Smooth muscle cell (in vitro differentiated cells): ENCODE results near the gene SFMBT2. TPM values are rescaled to one million over a fixed set of nuclear protein-coding genes. Genes with fewer than 3 reads are reported as not detected.

Experiments
- DNase-seq: peaks from one replicate; lab custom pipeline; 2025; ENCODE audit not compliant: unreplicated experiment; lab: John Stamatoyannopoulos, UW
- H2AFZ ChIP-seq: fragments of 200-600 bp; sonication (generic); 2 replicates; pipeline ENCODE4 v1.6.0; 2016; ENCODE audit warnings: antibody characterized with exemption, low read depth, mild to moderate bottlenecking
- H3F3A ChIP-seq: fragments of 200-600 bp; sonication (generic); 2 replicates; pipeline ENCODE4 v1.6.0; 2017; ENCODE audit warnings: antibody characterized with exemption, low read depth
- H3K27ac ChIP-seq: fragments of 200-600 bp; sonication (generic); 2 replicates; pipeline ENCODE4 v1.5.1; 2016; ENCODE audit warnings: low read depth, mild to moderate bottlenecking
- H3K27me3 ChIP-seq: fragments of 200-600 bp; sonication (generic); 2 replicates; pipeline ENCODE4 v1.6.1; 2016; ENCODE audit warnings: low read depth, mild to moderate bottlenecking
- H3K36me3 ChIP-seq: fragments of 200-600 bp; sonication (generic); 2 replicates; pipeline ENCODE4 v1.5.1; 2016; ENCODE audit warnings: low read depth
- H3K4me1 ChIP-seq: fragments of 200-600 bp; sonication (generic); 2 replicates; pipeline ENCODE4 v1.5.1; 2016; ENCODE audit warnings: low read depth
- H3K4me2 ChIP-seq: fragments of 200-600 bp; sonication (generic); 2 replicates; pipeline ENCODE4 v1.6.0; 2016; ENCODE audit warnings: mild to moderate bottlenecking
- H3K4me3 ChIP-seq: fragments of 200-600 bp; sonication (generic); 2 replicates; pipeline ENCODE4 v1.5.1; 2016; ENCODE audit warnings: mild to moderate bottlenecking
- H3K79me2 ChIP-seq: fragments of 200-600 bp; sonication (generic); 2 replicates; pipeline ENCODE4 v1.6.0; 2016; ENCODE audit warnings: low read depth, mild to moderate bottlenecking
- H3K9ac ChIP-seq: fragments of 200-600 bp; sonication (generic); 2 replicates; pipeline ENCODE4 v1.6.0; 2016; ENCODE audit warnings: low read depth
- H3K9me3 ChIP-seq: fragments of 200-600 bp; sonication (generic); replicated peaks from 2 replicates; pipeline ENCODE4 v1.5.1; 2016; ENCODE audit warnings: low read depth
- H4K20me1 ChIP-seq: fragments of 200-600 bp; sonication (generic); 2 replicates; pipeline ENCODE4 v1.6.0; 2016; ENCODE audit warnings: low read depth
- WGBS: methylation state at CpG from one replicate; pipeline ENCODE4 v1.1.7; 2016; ENCODE audit warnings: low lambda C conversion rate; 5-methylcytosine and 5-hydroxymethylcytosine counted together
- polyA plus RNA-seq: library from polyadenylated mRNA; unstranded; fragments of >200 nt; fragmentation: Nextera tagmentation; extraction: Ambion mirVana; gene quantifications from 2 replicates; pipeline ENCODE4 v1.2.1, GENCODE V29; 2016
- total RNA-seq: library from RNA; depleted of rRNA; stranded (reverse); fragments of >200 nt; gene quantifications from 2 replicates; pipeline ENCODE4 v1.2.3, GENCODE V29; 2014
- TF ChIP-seq, protein P1 (sequence below): fragments of 200-600 bp; sonication (generic); IDR thresholded peaks from 2 replicates; pipeline ENCODE4 v1.5.1; 2017; ENCODE audit warnings: borderline replicate concordance, mild to moderate bottlenecking, antibody characterized with exemption; ENCODE audit not compliant: insufficient read depth, poor library complexity, severe bottlenecking

SFMBT2 gene
- total and polyA plus RNA-seq, 2 experiments from 2014 or later: 0.90 to 1.4 TPM

DNA sequence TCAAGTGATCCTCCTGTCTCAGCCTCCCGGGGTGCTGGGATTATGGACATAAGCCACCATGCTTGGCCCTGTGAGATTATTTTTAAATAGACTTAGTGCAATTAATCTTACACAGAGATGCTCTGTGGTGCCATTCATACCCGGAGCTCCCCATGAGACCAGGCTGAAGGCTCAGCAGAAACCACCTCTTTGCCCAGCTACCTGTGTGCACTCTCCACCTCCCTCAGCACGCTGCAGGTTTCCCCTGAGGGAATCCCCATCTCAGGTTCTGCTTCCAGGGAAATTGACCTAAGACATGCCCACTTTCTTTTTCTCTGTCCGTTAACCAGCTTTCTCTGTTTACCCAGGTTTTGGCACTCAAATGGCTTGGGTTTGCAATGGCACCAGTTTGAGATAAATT is 260.5 kb downstream of the SFMBT2 start:
- TF ChIP-seq, protein P1, sequence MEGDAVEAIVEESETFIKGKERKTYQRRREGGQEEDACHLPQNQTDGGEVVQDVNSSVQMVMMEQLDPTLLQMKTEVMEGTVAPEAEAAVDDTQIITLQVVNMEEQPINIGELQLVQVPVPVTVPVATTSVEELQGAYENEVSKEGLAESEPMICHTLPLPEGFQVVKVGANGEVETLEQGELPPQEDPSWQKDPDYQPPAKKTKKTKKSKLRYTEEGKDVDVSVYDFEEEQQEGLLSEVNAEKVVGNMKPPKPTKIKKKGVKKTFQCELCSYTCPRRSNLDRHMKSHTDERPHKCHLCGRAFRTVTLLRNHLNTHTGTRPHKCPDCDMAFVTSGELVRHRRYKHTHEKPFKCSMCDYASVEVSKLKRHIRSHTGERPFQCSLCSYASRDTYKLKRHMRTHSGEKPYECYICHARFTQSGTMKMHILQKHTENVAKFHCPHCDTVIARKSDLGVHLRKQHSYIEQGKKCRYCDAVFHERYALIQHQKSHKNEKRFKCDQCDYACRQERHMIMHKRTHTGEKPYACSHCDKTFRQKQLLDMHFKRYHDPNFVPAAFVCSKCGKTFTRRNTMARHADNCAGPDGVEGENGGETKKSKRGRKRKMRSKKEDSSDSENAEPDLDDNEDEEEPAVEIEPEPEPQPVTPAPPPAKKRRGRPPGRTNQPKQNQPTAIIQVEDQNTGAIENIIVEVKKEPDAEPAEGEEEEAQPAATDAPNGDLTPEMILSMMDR: no peak
- no peak overlapping the region for H2AFZ ChIP-seq
- no peaks in the 10 kb centered on the region for H3K36me3 ChIP-seq
- H3K4me3 ChIP-seq: no peak overlapping the region
- H3K9ac ChIP-seq: no peak overlapping the region
- WGBS: 84% methylated on average over 4 of the region's 4 CpGs
- no peaks in the 10 kb centered on the region for H3K9me3 ChIP-seq
- H3K27me3 ChIP-seq: peaks cover 54% of the 10 kb centered on the region
- H3K4me1 ChIP-seq: no peaks in the 10 kb centered on the region
- no peak overlapping the region for H3K27ac ChIP-seq
- no peaks in the 10 kb centered on the region for H3F3A ChIP-seq
- H4K20me1 ChIP-seq: no peaks in the 10 kb centered on the region
- H3K4me2 ChIP-seq: no peak overlapping the region
- H3K79me2 ChIP-seq: no peaks in the 10 kb centered on the region
- no peak for DNase-seq

DNA sequence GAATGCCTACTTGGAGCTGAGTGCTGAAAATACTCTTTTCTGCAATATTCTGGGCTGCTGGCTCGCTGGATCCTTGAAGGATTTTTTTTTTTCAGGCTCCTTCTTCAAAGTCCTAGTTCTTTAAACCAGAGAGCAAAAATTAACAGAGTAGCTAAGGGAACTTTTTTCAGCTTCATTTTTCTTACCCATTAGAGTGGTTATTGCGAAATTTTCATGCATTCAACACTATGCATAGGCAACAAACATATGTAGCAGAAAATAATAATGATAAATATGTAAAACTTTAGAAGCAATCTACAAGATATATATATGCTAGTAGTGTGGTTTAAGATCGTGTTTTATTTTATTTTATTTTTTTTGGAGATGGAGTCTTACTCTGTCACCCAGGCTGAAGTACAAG is 264.6 kb downstream of the SFMBT2 start:
- H3K9me3 ChIP-seq: no peaks in the 10 kb centered on the region
- H2AFZ ChIP-seq: no peak overlapping the region
- H3K27ac ChIP-seq: no peak overlapping the region
- no peaks in the 10 kb centered on the region for H3K4me1 ChIP-seq
- no peaks in the 10 kb centered on the region for H3K79me2 ChIP-seq
- H3K9ac ChIP-seq: no peak overlapping the region
- H3K4me2 ChIP-seq: no peak overlapping the region
- peaks cover 54% of the 10 kb centered on the region for H3K27me3 ChIP-seq
- H3F3A ChIP-seq: no peaks in the 10 kb centered on the region
- DNase-seq: no peak
- WGBS: 74% methylated on average over 3 of the region's 3 CpGs
- TF ChIP-seq, protein P1: no peak
- no peaks in the 10 kb centered on the region for H3K36me3 ChIP-seq
- no peaks in the 10 kb centered on the region for H4K20me1 ChIP-seq
- H3K4me3 ChIP-seq: no peak overlapping the region

- Histone ChIP-seq H3K36me3 (no peaks in the 10 kb centered on the region), H3K4me1 (no peaks in the 10 kb centered on the region), H3K4me2 (no peak overlapping the region), H3K27me3 (peaks cover 12% of the 10 kb centered on the region), H3K27ac (no peak overlapping the region), H3K4me3 (no peak overlapping the region), H2AFZ (no peak overlapping the region), H3F3A (no peaks in the 10 kb centered on the region), H3K9me3 (no peaks in the 10 kb centered on the region), H3K79me2 (no peaks in the 10 kb centered on the region), H3K9ac (no peak overlapping the region), H4K20me1 (no peaks in the 10 kb centered on the region)
- TF ChIP-seq, protein P1: no peak
- DNase-seq: no peak
- WGBS: 80% methylated on average over 5 of the region's 5 CpGs
Observed at GRCh38 chr10:7136016-7136415, 274.8 kb downstream of the SFMBT2 start.

DNA sequence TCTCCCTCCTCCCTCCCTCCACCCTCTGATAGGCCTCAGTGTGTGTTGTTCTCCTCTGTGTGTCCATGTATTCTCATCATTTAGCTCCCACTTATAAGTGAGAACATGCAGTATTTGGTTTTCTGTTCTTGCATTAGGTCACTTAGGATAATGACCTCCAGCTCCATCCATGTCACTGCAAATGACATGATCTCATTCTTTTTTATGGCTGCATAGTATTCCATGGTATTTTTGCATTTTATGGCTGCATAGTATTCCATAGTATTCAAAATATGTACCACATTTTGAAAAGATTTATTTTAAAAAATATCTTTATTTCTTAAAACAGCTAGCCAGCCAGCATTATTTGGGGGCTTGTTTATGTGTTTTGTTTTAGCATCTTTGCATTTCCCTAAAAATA is 275.6 kb downstream of the SFMBT2 start:
- no peak overlapping the region for H3K4me2 ChIP-seq
- H3K36me3 ChIP-seq: no peaks in the 10 kb centered on the region
- no peaks in the 10 kb centered on the region for H3K4me1 ChIP-seq
- DNase-seq: no peak
- H2AFZ ChIP-seq: no peak overlapping the region
- no peak overlapping the region for H3K9ac ChIP-seq
- H3K4me3 ChIP-seq: no peak overlapping the region
- peaks cover 12% of the 10 kb centered on the region for H3K27me3 ChIP-seq
- no peaks in the 10 kb centered on the region for H3K79me2 ChIP-seq
- H3F3A ChIP-seq: no peaks in the 10 kb centered on the region
- no peaks in the 10 kb centered on the region for H4K20me1 ChIP-seq
- no peaks in the 10 kb centered on the region for H3K9me3 ChIP-seq
- H3K27ac ChIP-seq: no peak overlapping the region
- TF ChIP-seq, protein P1: no peak
